Non-pigmented ciliary epithelial cell (primary cell): Measurements from ENCODE around the gene CTDSPL.
A peak's percentile ranks its signal among the peaks of the same experiment; 100 is the strongest.

ENCODE experiments used
- DNase-seq: peaks from one replicate; pipeline ENCODE4 v3.0.0-alpha.2; 2010; ENCODE audit warnings: low read depth

CTDSPL gene

DNA sequence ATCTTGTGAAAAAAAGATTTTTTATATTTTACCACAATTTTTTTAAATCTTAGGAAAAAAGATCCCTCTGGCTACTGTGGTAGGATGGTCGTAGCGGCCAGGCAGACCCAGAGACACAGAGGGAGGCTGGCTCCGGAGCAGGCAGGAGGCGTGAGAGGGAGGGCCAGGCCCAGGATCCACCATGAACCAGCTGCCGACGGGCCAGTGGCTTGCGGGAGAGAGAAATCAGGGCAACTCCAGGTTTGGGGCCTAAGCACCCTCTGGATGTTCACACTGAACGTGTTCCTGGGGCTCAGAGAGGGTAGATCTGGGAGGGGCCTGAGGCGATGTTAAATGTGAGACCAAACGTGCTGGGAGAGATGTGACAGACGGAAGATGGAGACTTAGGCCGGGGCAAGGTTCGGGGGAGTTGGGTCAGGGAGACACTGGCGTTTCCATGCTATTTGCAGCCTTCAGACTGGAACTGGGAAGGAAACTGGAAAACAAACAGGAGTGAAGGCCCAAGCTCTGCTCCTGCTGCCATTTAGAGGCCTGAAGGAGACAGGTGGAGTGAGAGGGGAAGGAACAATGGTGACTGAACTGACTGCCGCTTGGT, 127.3 kb downstream of the CTDSPL start:
- DNase-seq, result no peak

DNA sequence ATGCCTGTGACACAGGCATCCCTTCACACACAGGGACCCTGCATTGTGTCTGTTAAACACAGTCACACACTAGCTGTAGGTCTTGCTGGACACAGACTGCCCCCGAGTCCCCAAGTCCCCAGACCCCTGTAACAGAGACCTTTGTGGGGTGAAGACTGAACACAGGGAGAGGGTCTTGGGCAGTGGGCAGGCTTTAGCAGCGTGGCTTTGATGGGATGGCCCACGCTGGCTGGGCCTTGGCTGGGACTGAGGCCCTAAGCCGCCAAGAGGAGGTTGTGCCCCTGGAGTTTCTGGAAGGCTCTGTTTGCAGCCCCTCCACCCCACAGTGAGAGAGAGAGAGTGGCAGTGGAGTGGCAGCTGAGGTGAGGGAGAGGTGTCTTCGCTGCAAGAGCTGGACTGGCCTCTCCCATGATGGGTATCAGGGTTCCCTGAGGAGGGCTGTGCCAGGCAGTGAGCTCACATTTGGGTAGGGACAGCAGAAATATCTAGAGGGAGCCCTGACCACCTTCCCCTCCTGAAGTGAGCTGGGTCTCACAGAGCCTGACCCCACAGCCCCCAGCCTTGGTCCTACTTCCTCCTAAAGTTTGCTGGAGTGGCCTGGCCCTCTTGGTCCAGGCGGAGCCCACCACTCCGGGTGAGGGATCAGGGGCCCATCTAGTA, 128.3 kb downstream of the CTDSPL start:
- no peak for DNase-seq

GRCh38 chr3:37990527-37990926, 128.8 kb downstream of the CTDSPL start, which contains the start of gene VILL:
VILL (plus strand) TSS chr3:37990786; CDS start chr3:37993673, 2,887 bp downstream.
- no peak for DNase-seq

DNA sequence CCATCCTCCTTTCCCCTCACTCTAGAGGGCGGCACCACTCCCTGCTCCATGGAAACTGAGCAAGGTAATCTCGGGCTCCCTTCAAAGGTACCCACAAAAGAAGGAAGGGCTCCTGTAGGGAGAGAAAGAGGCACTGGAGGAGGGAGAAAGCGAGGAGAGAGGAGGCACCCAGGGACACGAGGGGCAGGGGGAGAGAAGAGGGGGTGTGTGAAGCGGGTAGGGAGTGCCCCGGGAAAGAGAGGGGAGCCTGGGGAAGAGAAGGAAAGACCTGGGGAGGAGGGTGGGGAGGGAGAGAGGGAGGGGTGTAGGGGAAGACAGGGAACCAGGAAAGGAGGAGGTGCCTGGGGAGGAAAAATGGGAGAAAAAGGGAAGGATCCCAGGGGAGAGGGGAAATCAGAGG, 129.4 kb downstream of the CTDSPL start:
- no peak for DNase-seq

DNA sequence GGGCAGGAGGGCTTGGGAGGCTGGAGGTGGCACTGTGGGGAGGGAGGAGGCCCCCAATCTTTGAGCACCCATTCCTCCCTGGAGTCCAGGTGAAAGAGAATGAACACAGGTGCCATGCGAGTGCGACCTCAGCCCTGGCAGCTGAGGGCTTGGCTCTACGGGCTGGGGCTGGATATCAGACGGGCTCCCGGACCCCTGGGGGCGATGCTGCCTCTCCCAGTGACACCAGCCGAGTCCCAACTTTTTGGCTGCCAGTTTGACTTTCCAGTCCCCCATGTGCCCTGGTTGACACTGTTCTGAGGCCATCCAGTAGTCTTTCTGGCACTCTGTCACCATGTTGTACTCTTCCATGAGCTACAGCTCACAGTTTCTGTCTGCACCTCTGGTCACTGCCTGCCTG, 130.1 kb downstream of the CTDSPL start:
- no peak for DNase-seq

DNA sequence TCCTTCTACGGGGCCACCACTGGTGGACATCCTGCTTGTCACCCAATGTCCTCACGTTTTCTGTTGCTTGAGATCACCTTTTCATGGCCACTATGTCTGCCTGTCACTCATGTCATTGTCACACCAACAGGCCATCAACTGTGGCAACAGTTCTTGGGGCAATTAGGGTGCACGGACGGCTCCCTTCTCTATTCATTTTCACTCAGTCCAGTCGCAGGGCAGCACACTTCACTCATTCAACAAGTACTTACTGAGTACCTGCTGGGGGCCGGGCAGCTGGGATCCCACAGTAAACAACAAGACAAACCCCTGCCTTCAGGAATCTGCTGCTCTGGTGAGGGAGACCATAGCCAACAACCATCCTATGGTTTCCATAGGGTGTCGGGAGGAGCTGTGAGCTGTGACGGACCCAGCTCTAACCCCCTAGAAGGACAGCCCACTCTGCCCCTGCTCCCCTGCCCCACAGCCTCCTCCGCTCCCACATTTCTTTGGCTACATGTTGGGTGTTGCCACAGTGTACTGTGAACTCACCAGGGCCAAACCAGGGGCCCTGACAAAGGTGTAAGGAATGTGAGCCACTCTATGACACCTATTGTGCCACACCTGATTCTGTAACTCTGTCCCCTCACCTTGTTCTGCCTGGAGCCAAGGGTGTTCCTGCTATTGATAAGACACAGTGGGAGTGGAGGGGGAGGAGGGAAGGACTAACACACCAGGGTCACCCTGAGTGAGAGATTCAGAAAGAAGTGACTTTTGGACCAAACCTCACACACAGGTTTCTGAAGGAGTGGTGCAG, 130.8 kb downstream of the CTDSPL start:
- DNase-seq, result no peak

DNA sequence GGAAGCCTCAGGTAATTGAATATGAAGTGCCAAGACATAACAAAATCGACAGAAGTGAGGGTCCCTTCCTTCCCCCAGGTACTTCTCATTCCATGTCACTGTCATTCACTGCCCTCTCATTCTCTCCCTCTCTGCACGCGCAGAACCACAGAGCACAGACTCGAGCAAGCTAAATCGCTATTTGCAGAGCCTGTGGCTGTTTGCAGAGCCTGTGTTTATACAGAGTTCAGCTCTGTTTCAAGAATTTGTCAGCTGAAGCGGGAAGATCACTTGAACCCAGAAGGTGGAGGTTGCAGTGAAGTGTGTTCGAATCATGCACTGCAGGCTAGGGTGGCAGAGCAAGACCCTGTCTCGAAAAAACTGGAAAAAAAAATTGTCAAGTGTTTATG, 131.4 kb downstream of the CTDSPL start:
- DNase-seq, result no peak

DNA sequence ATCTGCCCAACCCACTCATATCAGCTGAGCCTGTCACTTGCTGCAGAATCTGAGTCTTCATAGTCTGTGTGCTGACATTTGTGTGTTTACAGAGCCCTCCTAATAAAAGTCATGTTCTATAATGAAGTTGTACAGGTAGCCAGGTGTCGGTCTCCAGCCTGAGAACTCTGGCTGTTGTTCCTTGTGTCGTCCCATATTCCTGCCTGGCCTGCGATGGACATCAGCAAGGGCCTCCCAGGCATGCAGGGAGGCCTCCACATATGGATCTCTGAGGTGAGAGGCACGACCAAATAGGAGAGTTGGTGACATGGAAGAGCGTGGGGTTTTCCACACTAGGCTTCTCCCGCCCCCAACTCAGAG, 131.8 kb downstream of the CTDSPL start:
- no peak for DNase-seq

DNA sequence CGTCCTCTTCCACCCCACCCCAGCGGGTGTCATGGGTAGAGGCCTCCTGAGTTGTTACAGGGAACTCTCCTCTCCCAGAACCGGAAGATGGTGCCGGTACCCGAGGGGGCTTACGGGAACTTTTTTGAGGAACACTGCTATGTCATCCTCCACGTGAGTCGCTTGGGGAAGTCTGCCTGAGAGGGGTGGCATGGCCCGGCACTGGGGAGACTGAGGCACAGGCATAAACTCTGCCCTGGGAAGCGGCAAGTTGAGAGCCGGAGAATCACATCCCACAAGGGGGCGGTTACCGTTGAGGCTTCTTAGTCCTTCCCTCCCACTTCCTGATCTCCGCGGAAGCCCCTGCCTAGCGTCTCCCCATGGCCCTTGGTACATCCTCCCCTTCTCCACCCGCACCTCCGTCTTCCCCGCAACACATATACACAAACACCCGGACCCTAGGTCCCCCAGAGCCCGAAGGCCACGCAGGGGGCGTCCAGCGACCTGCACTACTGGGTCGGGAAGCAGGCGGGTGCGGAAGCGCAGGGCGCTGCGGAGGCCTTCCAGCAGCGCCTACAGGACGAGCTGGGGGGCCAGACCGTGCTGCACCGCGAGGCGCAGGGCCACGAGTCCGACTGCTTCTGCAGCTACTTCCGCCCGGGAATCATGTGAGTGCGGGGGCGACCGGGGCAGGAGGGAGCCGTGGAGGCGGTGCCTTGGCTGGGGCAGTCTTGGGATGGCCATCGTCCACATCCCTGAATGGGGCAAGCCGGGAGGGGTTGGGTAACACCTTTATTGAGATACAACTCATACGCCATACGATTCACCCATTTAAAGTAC, 132.3 kb downstream of the CTDSPL start:
- peak; percentile 36 for DNase-seq

GRCh38 chr3:37994639-37994972, 132.9 kb downstream of the CTDSPL start:
- no peak for DNase-seq

DNA sequence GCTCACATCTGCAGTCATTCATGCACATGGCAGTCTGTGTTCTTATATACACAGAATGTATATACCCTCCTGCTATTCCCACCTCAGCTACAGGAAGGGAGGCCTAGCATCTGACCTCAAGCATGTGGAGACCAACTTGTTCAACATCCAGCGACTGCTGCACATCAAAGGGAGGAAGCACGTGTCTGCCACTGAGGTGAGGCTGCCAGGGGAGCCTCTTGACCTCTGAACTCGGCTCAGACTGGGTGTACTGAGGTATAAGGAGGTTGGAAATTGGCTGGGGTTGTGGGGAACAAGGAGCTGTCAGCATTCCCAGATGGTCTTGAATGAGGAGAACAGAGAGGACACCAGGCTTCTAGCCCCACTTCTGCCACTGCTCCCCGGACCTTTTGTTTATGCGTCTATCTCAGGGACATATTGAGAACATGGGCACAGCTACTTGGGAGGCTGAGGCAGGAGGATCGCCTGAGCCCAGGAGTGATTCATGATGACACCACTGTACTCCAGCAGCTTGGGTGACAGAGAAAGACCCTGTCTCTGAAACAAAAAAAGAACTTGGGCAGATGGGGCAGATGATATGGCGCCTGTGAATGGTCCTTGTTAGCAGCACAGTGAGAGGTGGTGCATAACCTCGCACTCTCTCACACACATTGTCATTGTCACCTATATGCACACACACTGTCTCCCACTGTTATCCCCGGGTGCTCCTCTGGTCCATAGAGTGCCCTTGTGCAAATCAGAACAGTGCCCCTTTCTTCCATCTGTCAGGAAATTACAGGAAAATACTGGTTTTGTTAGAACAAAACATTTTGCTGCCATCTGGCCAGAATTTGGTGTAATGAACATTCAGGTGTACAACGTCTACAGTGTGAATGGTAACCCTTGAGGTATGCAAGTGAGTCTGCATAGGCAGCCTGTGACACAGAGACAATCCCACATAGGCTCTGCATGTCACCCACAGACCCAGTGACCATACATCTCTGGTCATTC, 134.3 kb downstream of the CTDSPL start:
- no peak for DNase-seq

DNA sequence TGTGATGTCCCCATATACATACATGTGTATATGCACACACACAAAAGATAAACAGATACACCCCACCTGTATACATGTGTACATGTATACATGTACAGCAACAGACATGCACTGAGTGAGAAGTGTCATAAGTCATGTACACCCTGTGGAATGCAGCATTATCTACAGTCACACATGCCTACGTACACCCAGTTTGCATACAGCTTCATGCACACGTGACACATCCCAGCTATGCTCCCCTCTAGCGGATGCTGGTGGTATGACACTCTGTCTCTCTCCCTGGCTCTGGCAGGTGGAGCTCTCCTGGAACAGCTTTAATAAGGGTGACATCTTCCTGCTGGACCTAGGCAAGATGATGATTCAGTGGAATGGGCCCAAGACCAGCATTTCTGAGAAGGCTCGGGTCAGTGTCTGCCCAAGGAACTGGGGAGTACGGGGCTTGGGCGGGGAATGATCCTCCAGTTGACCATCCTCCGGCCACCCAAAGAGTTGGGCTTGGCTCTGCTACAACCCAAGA, 135.2 kb downstream of the CTDSPL start:
- DNase-seq, result peak; percentile 42

DNA sequence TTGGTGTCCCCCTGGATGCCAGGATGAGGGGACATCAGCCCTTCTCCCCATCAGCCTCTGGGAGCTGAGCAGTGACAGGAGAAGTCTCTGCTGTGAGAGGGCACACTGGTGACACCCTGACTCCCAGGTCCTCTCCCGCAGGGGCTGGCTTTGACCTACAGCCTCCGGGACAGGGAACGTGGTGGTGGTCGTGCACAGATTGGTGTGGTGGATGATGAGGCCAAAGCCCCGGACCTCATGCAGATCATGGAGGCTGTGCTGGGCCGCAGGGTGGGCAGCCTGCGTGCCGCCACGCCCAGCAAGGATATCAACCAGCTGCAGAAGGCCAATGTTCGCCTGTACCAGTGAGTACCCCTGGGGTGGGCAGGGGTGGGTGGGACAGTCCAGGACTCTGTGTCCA, 135.7 kb downstream of the CTDSPL start:
- DNase-seq, result no peak

- DNase-seq, result no peak
Observed at GRCh38 chr3:37997791-37998370, 136.2 kb downstream of the CTDSPL start.

DNA sequence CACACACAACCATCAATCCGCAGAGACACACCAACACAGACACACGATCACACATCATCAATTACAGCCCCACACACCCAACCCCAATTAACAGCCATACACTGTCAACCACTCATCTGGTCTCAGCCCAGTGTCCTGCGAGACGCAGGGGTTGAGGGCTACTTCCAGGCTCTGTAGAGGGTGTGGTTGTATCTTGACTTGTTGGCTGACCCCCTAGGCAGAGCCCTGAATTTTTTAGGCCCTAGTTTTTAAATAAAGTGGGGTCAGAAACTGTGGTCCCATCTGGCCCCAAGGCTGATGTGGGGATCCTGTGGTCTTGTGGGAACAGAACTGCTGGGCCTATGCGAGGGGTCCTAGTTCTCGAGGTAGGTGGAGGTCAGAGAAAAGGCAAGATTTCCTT, 138.2 kb downstream of the CTDSPL start:
- DNase-seq, result no peak

DNA sequence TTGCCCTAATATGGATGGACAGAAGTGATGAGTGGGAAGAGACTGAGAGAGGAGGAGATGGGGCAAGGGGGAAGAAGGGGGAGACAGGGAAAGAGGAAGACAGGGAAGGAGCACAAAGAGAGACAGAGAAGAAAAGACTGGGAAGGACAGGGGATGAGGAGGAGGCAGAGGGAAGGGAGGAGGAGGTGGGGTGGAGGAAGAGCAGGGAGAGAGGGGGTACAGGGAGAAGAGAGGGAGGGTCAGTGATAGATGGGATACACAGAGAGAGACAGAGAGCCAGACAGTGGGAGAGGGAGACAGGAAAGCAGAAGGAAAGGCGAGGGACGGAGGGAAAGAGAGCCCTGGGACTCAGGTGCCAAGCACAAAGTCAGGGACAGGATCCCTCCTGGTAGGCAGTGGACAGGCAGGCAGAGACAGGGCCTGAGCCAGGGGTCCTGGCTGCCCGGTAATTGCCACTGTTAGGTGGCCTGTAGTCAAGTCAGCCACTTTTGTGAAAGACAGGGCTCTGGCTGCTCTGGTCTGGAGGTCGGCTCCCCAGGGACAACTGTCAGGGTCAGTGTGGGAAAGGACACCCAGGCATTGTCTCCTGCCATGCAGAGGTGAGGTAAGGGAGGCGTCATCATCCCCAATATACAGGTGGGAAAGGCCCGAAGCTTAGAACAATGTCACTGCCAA, 138.7 kb downstream of the CTDSPL start:
- no peak for DNase-seq

DNA sequence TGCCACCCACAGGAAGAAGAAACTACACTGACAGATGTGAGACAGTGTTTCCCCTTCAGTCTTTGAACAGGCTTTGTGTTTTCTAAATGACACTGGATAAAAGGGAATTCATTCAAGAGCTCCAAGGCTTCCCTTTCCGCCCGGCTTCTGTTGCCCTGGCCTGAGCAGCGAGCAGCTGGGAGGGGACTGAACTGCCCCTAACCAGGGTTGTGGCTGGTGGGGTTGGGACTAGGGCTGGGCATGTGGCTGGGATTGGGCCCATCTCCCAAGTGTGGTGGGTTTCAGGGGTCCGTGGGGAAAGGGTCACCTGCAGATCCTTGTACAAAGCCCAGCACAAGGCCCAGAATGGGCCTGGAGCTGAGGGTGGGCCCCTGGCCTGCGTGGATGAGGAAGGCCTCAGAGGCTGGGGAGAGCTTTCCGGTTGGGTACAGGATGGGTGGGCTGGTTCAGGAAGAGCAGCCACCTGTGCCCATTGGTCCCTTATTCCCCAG, 139.3 kb downstream of the CTDSPL start:
- no peak for DNase-seq

DNA sequence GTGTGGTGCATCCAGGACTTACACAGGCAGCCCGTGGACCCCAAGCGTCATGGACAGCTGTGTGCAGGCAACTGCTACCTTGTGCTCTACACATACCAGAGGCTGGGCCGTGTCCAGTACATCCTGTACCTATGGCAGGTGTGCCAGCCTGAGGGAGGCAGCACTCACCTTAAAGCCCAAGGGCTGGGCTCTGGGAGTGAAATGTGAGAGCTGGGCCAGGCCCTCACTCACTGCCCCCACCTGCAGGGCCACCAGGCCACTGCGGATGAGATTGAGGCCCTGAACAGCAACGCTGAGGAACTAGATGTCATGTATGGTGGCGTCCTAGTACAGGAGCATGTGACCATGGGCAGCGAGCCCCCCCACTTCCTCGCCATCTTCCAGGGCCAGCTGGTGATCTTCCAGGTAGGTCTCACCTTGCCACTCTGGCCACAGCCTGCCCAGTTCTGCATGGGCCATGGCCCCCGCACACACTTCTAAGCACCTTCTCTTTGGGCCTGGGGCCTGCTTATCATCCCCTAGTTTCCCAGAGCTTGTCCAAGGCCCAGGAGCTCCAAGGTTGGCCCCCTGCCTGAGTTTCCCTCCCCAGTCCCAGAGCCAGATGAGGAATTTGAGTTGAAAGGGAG, 139.9 kb downstream of the CTDSPL start:
- DNase-seq, result no peak

DNA sequence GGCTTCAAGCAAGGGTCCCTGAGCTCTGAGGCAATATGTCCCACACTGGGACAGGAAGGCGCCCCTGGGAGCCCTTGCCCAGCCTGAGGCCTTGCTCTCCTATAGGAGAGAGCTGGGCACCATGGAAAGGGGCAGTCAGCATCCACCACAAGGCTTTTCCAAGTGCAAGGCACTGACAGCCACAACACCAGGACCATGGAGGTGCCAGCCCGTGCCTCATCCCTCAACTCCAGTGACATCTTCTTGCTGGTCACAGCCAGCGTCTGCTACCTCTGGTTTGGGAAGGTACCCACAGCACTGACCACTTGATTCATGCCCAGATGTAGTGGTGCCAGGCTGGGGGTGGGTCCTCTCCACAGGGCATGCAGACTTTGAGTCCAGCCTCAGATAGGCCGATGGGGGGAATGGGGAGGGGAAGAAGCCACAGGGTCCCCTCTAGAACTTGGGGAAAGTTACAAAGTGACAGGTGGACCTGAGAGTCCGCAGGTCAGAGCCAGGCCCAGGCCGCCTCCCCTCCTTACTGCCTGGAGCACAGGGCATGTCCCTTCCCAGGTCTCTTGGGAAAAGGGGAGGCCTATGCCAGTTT, 140.7 kb downstream of the CTDSPL start:
- no peak for DNase-seq
